ENCODE results near the gene RAPGEF1. TPM values are rescaled to one million over a fixed set of nuclear protein-coding genes. Genes with fewer than 3 reads are reported as not detected.

RAPGEF1 gene
- total RNA-seq, 1 donor from 2014 or later = 76.8 TPM

DNA sequence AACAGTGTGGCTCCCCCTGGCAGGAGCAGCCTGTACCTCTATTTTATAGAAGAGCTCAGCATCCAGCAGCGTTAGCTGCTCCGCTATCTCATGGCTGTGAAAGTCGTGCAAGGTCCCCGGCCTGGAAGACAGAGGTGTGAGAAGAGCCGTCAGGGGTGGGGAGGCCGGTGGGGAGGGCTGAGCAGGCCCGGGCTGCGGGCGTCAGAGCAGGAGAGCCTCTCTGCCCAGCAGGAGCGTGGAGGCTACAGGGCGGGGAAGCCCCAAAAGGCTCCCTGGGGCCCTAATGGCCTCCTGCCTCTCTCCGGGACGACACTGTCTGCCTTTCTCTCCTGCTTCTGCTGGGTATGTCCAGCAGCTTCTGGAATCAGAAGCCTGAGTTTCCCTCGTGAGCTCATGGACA is 152.0 kb downstream of the RAPGEF1 start:
- Mint-ChIP-seq H3K27ac (ENCODE audit: unreplicated experiment) (no peak overlapping the region), H3K4me1 (ENCODE audit: low read depth, unreplicated experiment) (peaks cover 25% of the 10 kb centered on the region), H3K4me3 (ENCODE audit: unreplicated experiment) (no peak overlapping the region), H3K9me3 (ENCODE audit: unreplicated experiment) (no peaks in the 10 kb centered on the region), H3K27me3 (ENCODE audit: low read depth, unreplicated experiment) (no peaks in the 10 kb centered on the region), H3K36me3 (ENCODE audit: low read depth, unreplicated experiment) (peaks cover 25% of the 10 kb centered on the region)
- H3K9ac ChIP-seq (ENCODE audit: low read length) = no peak overlapping the region
- H2AFZ ChIP-seq (ENCODE audit: low read depth, low read length) = no peak overlapping the region
- no peak overlapping the region for H3K27ac ChIP-seq (ENCODE audit: low read depth, low read length)
- no peaks in the 10 kb centered on the region for H3K27me3 ChIP-seq (ENCODE audit: insufficient read depth, low read length)
- H3K9me3 ChIP-seq (ENCODE audit: insufficient read depth, low read depth, low read length) = no peaks in the 10 kb centered on the region
- FAIRE-seq = no peak
- H3K79me2 ChIP-seq (ENCODE audit: insufficient read depth, low read length) = no peaks in the 10 kb centered on the region
- no peaks in the 10 kb centered on the region for H3K4me1 ChIP-seq (ENCODE audit: insufficient read depth, low read length)
- TF ChIP-seq, protein P1, sequence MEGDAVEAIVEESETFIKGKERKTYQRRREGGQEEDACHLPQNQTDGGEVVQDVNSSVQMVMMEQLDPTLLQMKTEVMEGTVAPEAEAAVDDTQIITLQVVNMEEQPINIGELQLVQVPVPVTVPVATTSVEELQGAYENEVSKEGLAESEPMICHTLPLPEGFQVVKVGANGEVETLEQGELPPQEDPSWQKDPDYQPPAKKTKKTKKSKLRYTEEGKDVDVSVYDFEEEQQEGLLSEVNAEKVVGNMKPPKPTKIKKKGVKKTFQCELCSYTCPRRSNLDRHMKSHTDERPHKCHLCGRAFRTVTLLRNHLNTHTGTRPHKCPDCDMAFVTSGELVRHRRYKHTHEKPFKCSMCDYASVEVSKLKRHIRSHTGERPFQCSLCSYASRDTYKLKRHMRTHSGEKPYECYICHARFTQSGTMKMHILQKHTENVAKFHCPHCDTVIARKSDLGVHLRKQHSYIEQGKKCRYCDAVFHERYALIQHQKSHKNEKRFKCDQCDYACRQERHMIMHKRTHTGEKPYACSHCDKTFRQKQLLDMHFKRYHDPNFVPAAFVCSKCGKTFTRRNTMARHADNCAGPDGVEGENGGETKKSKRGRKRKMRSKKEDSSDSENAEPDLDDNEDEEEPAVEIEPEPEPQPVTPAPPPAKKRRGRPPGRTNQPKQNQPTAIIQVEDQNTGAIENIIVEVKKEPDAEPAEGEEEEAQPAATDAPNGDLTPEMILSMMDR (IDR thresholded peaks at IDR 0.05; ENCODE audit: insufficient read depth, low read depth, low read length) = no peak
- no peak for TF ChIP-seq EZH2 (IDR thresholded peaks at IDR 0.05; ENCODE audit: insufficient read depth, low read length)
- no peak overlapping the region for H3K4me3 ChIP-seq (ENCODE audit: insufficient read depth, low read depth, low read length)
- peaks cover 3% of the 10 kb centered on the region for H3K36me3 ChIP-seq (ENCODE audit: insufficient read depth, low read length)
- DNase-seq (ENCODE audit: low read depth) = no peak
- no peak overlapping the region for H3K4me2 ChIP-seq (ENCODE audit: low read length)
- peaks cover 3% of the 10 kb centered on the region for H4K20me1 ChIP-seq (ENCODE audit: insufficient read depth, low read length)

DNA sequence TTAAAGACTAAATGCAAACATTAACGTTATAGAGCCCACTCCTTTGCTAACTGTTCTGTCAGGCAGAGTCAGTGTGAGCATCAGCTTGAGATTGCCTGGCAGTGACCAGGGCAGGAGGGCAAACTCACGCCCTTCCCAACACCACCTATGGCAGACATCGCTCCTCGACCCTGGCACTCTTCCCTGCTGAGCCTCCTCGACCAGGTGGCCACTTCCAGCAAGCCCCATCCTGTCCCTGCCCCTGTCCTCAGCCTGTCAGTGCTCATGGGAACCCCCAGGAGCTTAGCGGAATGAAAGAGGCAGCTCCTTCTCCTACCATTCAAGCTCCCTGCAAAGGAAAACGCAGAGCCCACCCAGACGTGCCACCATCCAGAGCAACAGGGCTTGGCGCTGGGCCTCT is 152.5 kb downstream of the RAPGEF1 start:
- DNase-seq (ENCODE audit: low read depth) (no peak), FAIRE-seq (no peak)
- TF ChIP-seq, protein P1 (IDR thresholded peaks at IDR 0.05; ENCODE audit: insufficient read depth, low read depth, low read length) = no peak
- Histone ChIP-seq H3K9ac (ENCODE audit: low read length) (no peak overlapping the region), H3K4me1 (ENCODE audit: insufficient read depth, low read length) (no peaks in the 10 kb centered on the region), H4K20me1 (ENCODE audit: insufficient read depth, low read length) (peaks cover 3% of the 10 kb centered on the region), H2AFZ (ENCODE audit: low read depth, low read length) (no peak overlapping the region), H3K27ac (ENCODE audit: low read depth, low read length) (no peak overlapping the region), H3K36me3 (ENCODE audit: insufficient read depth, low read length) (peaks cover 3% of the 10 kb centered on the region), H3K79me2 (ENCODE audit: insufficient read depth, low read length) (no peaks in the 10 kb centered on the region), H3K27me3 (ENCODE audit: insufficient read depth, low read length) (no peaks in the 10 kb centered on the region), H3K4me3 (ENCODE audit: insufficient read depth, low read depth, low read length) (no peak overlapping the region), H3K9me3 (ENCODE audit: insufficient read depth, low read depth, low read length) (no peaks in the 10 kb centered on the region), H3K4me2 (ENCODE audit: low read length) (no peak overlapping the region)
- Mint-ChIP-seq H3K4me3 (ENCODE audit: unreplicated experiment) (no peak overlapping the region), H3K27me3 (ENCODE audit: low read depth, unreplicated experiment) (no peaks in the 10 kb centered on the region), H3K36me3 (ENCODE audit: low read depth, unreplicated experiment) (peaks cover 23% of the 10 kb centered on the region), H3K4me1 (ENCODE audit: low read depth, unreplicated experiment) (peaks cover 23% of the 10 kb centered on the region), H3K9me3 (ENCODE audit: unreplicated experiment) (no peaks in the 10 kb centered on the region), H3K27ac (ENCODE audit: unreplicated experiment) (no peak overlapping the region)

DNA sequence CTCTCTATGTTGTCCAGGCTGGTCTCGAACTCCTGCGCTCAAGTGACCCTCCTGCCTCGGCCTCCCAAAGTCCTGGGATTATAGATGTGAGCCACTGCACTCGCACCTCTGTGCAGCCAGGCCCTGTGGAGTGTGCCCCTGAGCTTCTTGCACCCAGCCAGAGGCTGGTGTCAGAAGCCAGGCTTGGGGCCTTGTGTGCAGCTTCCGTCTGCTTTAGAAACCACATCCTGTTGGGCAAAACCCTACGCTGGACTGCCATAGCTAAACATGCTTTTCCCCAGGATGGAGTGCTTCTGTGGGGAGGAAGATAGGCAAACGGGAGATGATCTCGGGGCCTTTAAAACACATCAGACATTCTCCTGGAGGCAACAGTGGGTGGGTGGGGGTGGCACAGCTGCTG is 154.5 kb downstream of the RAPGEF1 start:
- DNase-seq (ENCODE audit: low read depth) = no peak
- H3K36me3 Mint-ChIP-seq (ENCODE audit: low read depth, unreplicated experiment) = peaks cover 18% of the 10 kb centered on the region

More for the DNA sequence above, 154.5 kb downstream of the RAPGEF1 start:
- Histone ChIP-seq H4K20me1 (ENCODE audit: insufficient read depth, low read length) (no peaks in the 10 kb centered on the region), H3K9me3 (ENCODE audit: insufficient read depth, low read depth, low read length) (no peaks in the 10 kb centered on the region), H3K79me2 (ENCODE audit: insufficient read depth, low read length) (no peaks in the 10 kb centered on the region), H3K27ac (ENCODE audit: low read depth, low read length) (no peak overlapping the region), H3K36me3 (ENCODE audit: insufficient read depth, low read length) (peaks cover 3% of the 10 kb centered on the region), H3K4me3 (ENCODE audit: insufficient read depth, low read depth, low read length) (no peak overlapping the region), H3K9ac (ENCODE audit: low read length) (no peak overlapping the region), H2AFZ (ENCODE audit: low read depth, low read length) (no peak overlapping the region), H3K4me1 (ENCODE audit: insufficient read depth, low read length) (no peaks in the 10 kb centered on the region), H3K4me2 (ENCODE audit: low read length) (no peak overlapping the region), H3K27me3 (ENCODE audit: insufficient read depth, low read length) (no peaks in the 10 kb centered on the region)
- TF ChIP-seq, protein P1 (IDR thresholded peaks at IDR 0.05; ENCODE audit: insufficient read depth, low read depth, low read length) = no peak
- no peak for TF ChIP-seq EZH2 (IDR thresholded peaks at IDR 0.05; ENCODE audit: insufficient read depth, low read length)
- Mint-ChIP-seq H3K4me1 (ENCODE audit: low read depth, unreplicated experiment) (peaks cover 9% of the 10 kb centered on the region), H3K4me3 (ENCODE audit: unreplicated experiment) (no peak overlapping the region), H3K27me3 (ENCODE audit: low read depth, unreplicated experiment) (no peaks in the 10 kb centered on the region), H3K9me3 (ENCODE audit: unreplicated experiment) (no peaks in the 10 kb centered on the region), H3K27ac (ENCODE audit: unreplicated experiment) (no peak overlapping the region)
- FAIRE-seq = no peak

Data from astrocyte (in vitro differentiated cells and primary cell).